ENCODE results near the gene ZDHHC11B.
"Not testable (repeated sequence)": the region's sequence is repeated elsewhere in the genome, so short reads cannot be mapped to it uniquely, and the experiment has no call there.

ZDHHC11B gene

GRCh38 chr5:753567-754142 is 30.9 kb downstream of the ZDHHC11B start:
- not testable (repeated sequence) for DNase-seq (ENCODE audit: low spot score)

GRCh38 chr5:752532-753115 is 31.9 kb downstream of the ZDHHC11B start:
- not testable (repeated sequence) for DNase-seq (ENCODE audit: low spot score)

GRCh38 chr5:751992-752391 is 32.5 kb downstream of the ZDHHC11B start:
- not testable (repeated sequence) for DNase-seq (ENCODE audit: low spot score)

- DNase-seq (ENCODE audit: low spot score), result no peak
Measured at GRCh38 chr5:751496-751895, 33.0 kb downstream of the ZDHHC11B start.

GRCh38 chr5:750226-750625 is 34.3 kb downstream of the ZDHHC11B start:
- not testable (repeated sequence) for DNase-seq (ENCODE audit: low spot score)

- DNase-seq (ENCODE audit: low spot score), result no peak
Measured at GRCh38 chr5:749101-749670, 35.3 kb downstream of the ZDHHC11B start.

GRCh38 chr5:748011-748980 is 36.2 kb downstream of the ZDHHC11B start:
- not testable (repeated sequence) for DNase-seq (ENCODE audit: low spot score)

GRCh38 chr5:747303-747844 is 37.2 kb downstream of the ZDHHC11B start:
- not testable (repeated sequence) for DNase-seq (ENCODE audit: low spot score)

- no peak for DNase-seq (ENCODE audit: low spot score)
Measured at GRCh38 chr5:746258-746761, 38.2 kb downstream of the ZDHHC11B start.

GRCh38 chr5:745272-746142 is 39.0 kb downstream of the ZDHHC11B start:
- DNase-seq (ENCODE audit: low spot score), result not testable (repeated sequence)

- DNase-seq (ENCODE audit: low spot score), result not testable (repeated sequence)
Measured at GRCh38 chr5:743696-744404, 40.7 kb downstream of the ZDHHC11B start.

- not testable (repeated sequence) for DNase-seq (ENCODE audit: low spot score)
Measured at GRCh38 chr5:742276-742675, 42.3 kb downstream of the ZDHHC11B start.

GRCh38 chr5:734145-734544 is 50.4 kb downstream of the ZDHHC11B start:
- DNase-seq (ENCODE audit: low spot score), result not testable (repeated sequence)

- not testable (repeated sequence) for DNase-seq (ENCODE audit: low spot score)
Measured at GRCh38 chr5:732754-733454, 51.6 kb downstream of the ZDHHC11B start.

- DNase-seq (ENCODE audit: low spot score), result not testable (repeated sequence)
Measured at GRCh38 chr5:729225-729624, 55.3 kb downstream of the ZDHHC11B start.

- not testable (repeated sequence) for DNase-seq (ENCODE audit: low spot score)
Measured at GRCh38 chr5:727087-727486, 57.4 kb downstream of the ZDHHC11B start.

GRCh38 chr5:723865-724264 is 60.7 kb downstream of the ZDHHC11B start:
- not testable (repeated sequence) for DNase-seq (ENCODE audit: low spot score)

GRCh38 chr5:723309-723708 is 61.2 kb downstream of the ZDHHC11B start:
- DNase-seq (ENCODE audit: low spot score), result not testable (repeated sequence)

GRCh38 chr5:719379-719778 is 65.2 kb downstream of the ZDHHC11B start:
- not testable (repeated sequence) for DNase-seq (ENCODE audit: low spot score)

- DNase-seq (ENCODE audit: low spot score), result no peak
Measured at GRCh38 chr5:717143-717542, 67.4 kb downstream of the ZDHHC11B start.
